K562 (cell line): ENCODE data around the gene NELFE. TPM values are rescaled to one million over a fixed set of nuclear protein-coding genes. Genes with fewer than 3 reads are reported as not detected.

Source experiments
- ADNP ChIP-seq: fragments of 200-800 bp; sonication (Bioruptor generic); IDR thresholded peaks from 2 replicates; pipeline ENCODE4 v1.6.1; 2016; ENCODE audit warnings: missing genetic modification characterization, missing compliant biosample characterization
- DEAF1 ChIP-seq: fragments of 450-650 bp; formaldehyde crosslinking; IDR thresholded peaks from 2 replicates; pipeline ENCODE4 v1.4.0; 2020; ENCODE audit warnings: mild to moderate bottlenecking, moderate library complexity
- DPF2 ChIP-seq: fragments of 450-650 bp; IDR thresholded peaks from 2 replicates; pipeline ENCODE4 v1.6.1; 2016
- ELK3 ChIP-seq: fragments of 450-650 bp; formaldehyde crosslinking; IDR thresholded peaks from 2 replicates; pipeline ENCODE4 v1.4.0; 2020; ENCODE audit warnings: mild to moderate bottlenecking
- FOXJ2 ChIP-seq: fragments of 200-800 bp; sonication (Bioruptor generic); IDR thresholded peaks from 2 replicates; pipeline ENCODE4 v1.6.1; 2016; ENCODE audit warnings: missing genetic modification characterization, missing compliant biosample characterization
- HDAC1 ChIP-seq, 2 experiments: fragments of 450-650 bp; IDR thresholded peaks; 2 replicates each; pipeline ENCODE4 v1.6.1; 2016 to 2017; ENCODE audit warnings: inconsistent platforms in 1 of 2, mild to moderate bottlenecking in 1 of 2, moderate library complexity in 1 of 2
- LCOR ChIP-seq: sonication (generic); formaldehyde crosslinking; IDR thresholded peaks from 2 replicates; pipeline ENCODE4 v1.8.0; 2022; ENCODE audit warnings: mild to moderate bottlenecking, missing genetic modification reagents
- MED1 ChIP-seq: sonication (generic); formaldehyde crosslinking; IDR thresholded peaks from 2 replicates; pipeline ENCODE4 v1.8.1; 2023; ENCODE audit warnings: missing genetic modification reagents, borderline replicate concordance
- NEUROD1 ChIP-seq: fragments of 150-350 bp; IDR thresholded peaks from 2 replicates; pipeline ENCODE4 v1.6.1; 2014; ENCODE audit warnings: borderline replicate concordance, low read length, low read depth; ENCODE audit not compliant: partially characterized antibody
- NRF1 ChIP-seq, 2 experiments: fragments of 450-650 bp; IDR thresholded peaks in 1 of 2; conservative IDR thresholded peaks in 1 of 2; 2 replicates each; pipeline ENCODE4 v1.6.1; 2014; ENCODE audit warnings: mild to moderate bottlenecking in 2 of 2
- PCBP1 ChIP-seq: fragments of 200-400 bp; formaldehyde crosslinking; IDR thresholded peaks from 2 replicates; pipeline ENCODE4 v1.6.1; 2018; ENCODE audit warnings: mild to moderate bottlenecking, low read depth, low read length; ENCODE audit not compliant: poor library complexity, severe bottlenecking
- SIN3A ChIP-seq, 2 experiments: fragments of 150-350 bp in 1 of 2; IDR thresholded peaks; 2 replicates each; pipeline ENCODE4 v1.6.1; 2011 to 2016; ENCODE audit warnings: borderline replicate concordance in 2 of 2, low read depth in 2 of 2, low read length in 2 of 2, mild to moderate bottlenecking in 2 of 2, moderate library complexity in 2 of 2; ENCODE audit not compliant: control insufficient read depth in 1 of 2
- STAG1 ChIP-seq: sonication (generic); formaldehyde crosslinking; IDR thresholded peaks from 2 replicates; pipeline ENCODE4 v1.5.0; 2020; ENCODE audit warnings: missing genetic modification reagents, borderline replicate concordance
- STAT5A ChIP-seq: IDR thresholded peaks from 2 replicates; pipeline ENCODE4 v1.6.1; 2012; ENCODE audit warnings: low read length, inconsistent platforms, borderline replicate concordance
- TAL1 ChIP-seq: fragments of 450-650 bp; IDR thresholded peaks from 2 replicates; pipeline ENCODE4 v1.6.1; 2016; ENCODE audit warnings: mild to moderate bottlenecking
- UBTF ChIP-seq, 2 experiments: IDR thresholded peaks; 2 replicates each; pipeline ENCODE4 v1.6.1; 2012; ENCODE audit warnings: improper control_type of control experiment in 2 of 2, low read depth in 2 of 2, low read length in 2 of 2, borderline replicate concordance in 1 of 2
- ZNF24 ChIP-seq: fragments of 450-650 bp; IDR thresholded peaks from 2 replicates; pipeline ENCODE4 v1.6.1; 2016
- ZNF586 ChIP-seq: fragments of 450-650 bp; formaldehyde crosslinking; conservative IDR thresholded peaks from 2 replicates; pipeline ENCODE4 v1.4.0; 2020; ENCODE audit warnings: mild to moderate bottlenecking, moderate library complexity
- polyA plus RNA-seq, 8 experiments: library from polyadenylated mRNA; depleted of rRNA in 4 of 8; stranded (reverse) in 5 of 8; unstranded in 3 of 8; fragments of >200 nt; fragmentation: Nextera tagmentation in 2 of 8; fragmentation: Illumina TruSeq in 1 of 8; extraction: Ambion mirVana in 2 of 8; extraction: Trizol in 1 of 8; gene quantifications; 2 replicates each; pipeline versions ENCODE4 v1.2.1 to v1.2.3, GENCODE V29; 2011 to 2014; ENCODE audit warnings: inconsistent platforms in 1 of 8, missing spikeins in 1 of 8
- total RNA-seq, 7 experiments: library from RNA; depleted of rRNA in 6 of 7; stranded (reverse); fragments of >200 nt in 6 of 7; fragmentation: Illumina TruSeq in 2 of 7; extraction: Trizol in 2 of 7; gene quantifications; 2 replicates each; pipeline versions ENCODE4 v1.2.1 to v1.2.3, GENCODE V29; 2011 to 2021; ENCODE audit warnings: low replicate concordance in 1 of 7

The NELFE gene
- total and polyA plus RNA-seq, 9 of the 15 experiments (the other 6 are each of a cell fraction or from before 2014, with no cell fraction given), result 15.2 to 157 (median 91.5) TPM

GRCh38 chr6:31970604-31971271, 12.0 kb upstream of the NELFE start (continued):
- no peak for TF ChIP-seq UBTF (IDR thresholded peaks at IDR 0.05; ENCODE audit: borderline replicate concordance in 1 of 2, low read depth in 2 of 2, low read length in 2 of 2)
- TF ChIP-seq NEUROD1, result no peak
- no peak for TF ChIP-seq DPF2
- no peak for TF ChIP-seq HDAC1 (IDR thresholded peaks at IDR 0.05)
- TF ChIP-seq STAG1 (CRISPR knock-in tag), result no peak
- no peak for TF ChIP-seq FOXJ2 (tag)
- TF ChIP-seq PCBP1, result no peak
- no peak for TF ChIP-seq LCOR (CRISPR knock-in tag)
- TF ChIP-seq ADNP (tag), result no peak
- no peak for TF ChIP-seq SIN3A (IDR thresholded peaks at IDR 0.05; ENCODE audit: borderline replicate concordance in 2 of 2, control insufficient read depth in 1 of 2, low read depth in 2 of 2, low read length in 2 of 2)
- no peak for TF ChIP-seq ZNF586
- TF ChIP-seq ZNF24, result no peak
- no peak for TF ChIP-seq STAT5A
- TF ChIP-seq NRF1 (conservative IDR thresholded peaks at IDR 0.05 in 1 of 2, IDR thresholded peaks at IDR 0.05 in 1 of 2), result no peak
- no peak for TF ChIP-seq TAL1
- TF ChIP-seq MED1, result 0 out of 2 replicates have a peak, but pooled peaks have one; percentile 43
- no peak for TF ChIP-seq ELK3 (CRISPR knock-in tag)
- TF ChIP-seq DEAF1 (CRISPR knock-in tag), result no peak
- TF ChIP-seq, all 486 proteins: peak for 8
